ENCODE results near the gene DEFB123.
"Not testable (repeated sequence)": the region's sequence is repeated elsewhere in the genome, so short reads cannot be mapped to it uniquely, and the experiment has no call there.

The DEFB123 gene

GRCh38 chr20:31415653-31416052 is 24.8 kb upstream of the DEFB123 start:
- Histone ChIP-seq H3K27ac (replicated peaks) (no peak overlapping the region), H3K27me3 (ENCODE audit: insufficient read depth, poor library complexity, severe bottlenecking) (no peaks in the 10 kb centered on the region), H3K4me3 (replicated peaks; ENCODE audit: insufficient read depth, low read length) (no peak overlapping the region)
- TF ChIP-seq GABPA (IDR thresholded peaks at IDR 0.05; ENCODE audit: low read depth) = no peak
- TF ChIP-seq CTCF (IDR thresholded peaks at IDR 0.05; ENCODE audit: insufficient read depth, low read length) = no peak
- TF ChIP-seq POLR2AphosphoS5 (IDR thresholded peaks at IDR 0.05; ENCODE audit: low read depth) = no peak
- TF ChIP-seq SPI1 (IDR thresholded peaks at IDR 0.05; ENCODE audit: borderline replicate concordance, low read depth) = no peak
- no peak for DNase-seq (ENCODE audit: low read depth in 1 of 2, low spot score in 1 of 2)

DNA sequence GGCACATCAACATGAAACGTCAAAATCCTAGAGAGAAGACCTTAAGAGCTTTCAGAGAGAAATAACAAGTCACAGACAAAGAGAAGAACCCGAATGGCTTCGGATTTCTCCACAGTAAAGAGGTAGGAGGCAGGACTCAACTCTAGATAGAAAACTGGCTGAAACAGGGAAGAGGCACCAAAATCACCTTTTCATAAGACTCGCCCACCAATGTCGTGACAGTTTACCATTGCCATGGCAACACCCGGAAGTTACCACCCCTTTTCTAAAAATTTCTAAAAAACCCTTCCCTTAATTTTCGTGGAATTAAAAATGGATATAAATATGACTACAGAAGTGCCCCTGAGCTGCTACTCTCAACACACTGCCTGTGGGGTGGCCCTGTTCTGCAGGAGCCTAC is 22.1 kb upstream of the DEFB123 start:
- no peaks in the 10 kb centered on the region for H3K27me3 ChIP-seq (ENCODE audit: insufficient read depth, poor library complexity, severe bottlenecking)
- no peak for DNase-seq (ENCODE audit: low read depth in 1 of 2, low spot score in 1 of 2)
- no peak overlapping the region for H3K4me3 ChIP-seq (replicated peaks; ENCODE audit: insufficient read depth, low read length)
- TF ChIP-seq POLR2AphosphoS5 (IDR thresholded peaks at IDR 0.05; ENCODE audit: low read depth) (no peak), SPI1 (IDR thresholded peaks at IDR 0.05; ENCODE audit: borderline replicate concordance, low read depth) (no peak), GABPA (IDR thresholded peaks at IDR 0.05; ENCODE audit: low read depth) (no peak), CTCF (IDR thresholded peaks at IDR 0.05; ENCODE audit: insufficient read depth, low read length) (no peak)
- TF ChIP-seq, protein P1, sequence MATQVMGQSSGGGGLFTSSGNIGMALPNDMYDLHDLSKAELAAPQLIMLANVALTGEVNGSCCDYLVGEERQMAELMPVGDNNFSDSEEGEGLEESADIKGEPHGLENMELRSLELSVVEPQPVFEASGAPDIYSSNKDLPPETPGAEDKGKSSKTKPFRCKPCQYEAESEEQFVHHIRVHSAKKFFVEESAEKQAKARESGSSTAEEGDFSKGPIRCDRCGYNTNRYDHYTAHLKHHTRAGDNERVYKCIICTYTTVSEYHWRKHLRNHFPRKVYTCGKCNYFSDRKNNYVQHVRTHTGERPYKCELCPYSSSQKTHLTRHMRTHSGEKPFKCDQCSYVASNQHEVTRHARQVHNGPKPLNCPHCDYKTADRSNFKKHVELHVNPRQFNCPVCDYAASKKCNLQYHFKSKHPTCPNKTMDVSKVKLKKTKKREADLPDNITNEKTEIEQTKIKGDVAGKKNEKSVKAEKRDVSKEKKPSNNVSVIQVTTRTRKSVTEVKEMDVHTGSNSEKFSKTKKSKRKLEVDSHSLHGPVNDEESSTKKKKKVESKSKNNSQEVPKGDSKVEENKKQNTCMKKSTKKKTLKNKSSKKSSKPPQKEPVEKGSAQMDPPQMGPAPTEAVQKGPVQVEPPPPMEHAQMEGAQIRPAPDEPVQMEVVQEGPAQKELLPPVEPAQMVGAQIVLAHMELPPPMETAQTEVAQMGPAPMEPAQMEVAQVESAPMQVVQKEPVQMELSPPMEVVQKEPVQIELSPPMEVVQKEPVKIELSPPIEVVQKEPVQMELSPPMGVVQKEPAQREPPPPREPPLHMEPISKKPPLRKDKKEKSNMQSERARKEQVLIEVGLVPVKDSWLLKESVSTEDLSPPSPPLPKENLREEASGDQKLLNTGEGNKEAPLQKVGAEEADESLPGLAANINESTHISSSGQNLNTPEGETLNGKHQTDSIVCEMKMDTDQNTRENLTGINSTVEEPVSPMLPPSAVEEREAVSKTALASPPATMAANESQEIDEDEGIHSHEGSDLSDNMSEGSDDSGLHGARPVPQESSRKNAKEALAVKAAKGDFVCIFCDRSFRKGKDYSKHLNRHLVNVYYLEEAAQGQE (IDR thresholded peaks at IDR 0.05; ENCODE audit: insufficient replicate concordance, low read depth) = no peak
- no peak overlapping the region for H3K27ac ChIP-seq (replicated peaks)

DNA sequence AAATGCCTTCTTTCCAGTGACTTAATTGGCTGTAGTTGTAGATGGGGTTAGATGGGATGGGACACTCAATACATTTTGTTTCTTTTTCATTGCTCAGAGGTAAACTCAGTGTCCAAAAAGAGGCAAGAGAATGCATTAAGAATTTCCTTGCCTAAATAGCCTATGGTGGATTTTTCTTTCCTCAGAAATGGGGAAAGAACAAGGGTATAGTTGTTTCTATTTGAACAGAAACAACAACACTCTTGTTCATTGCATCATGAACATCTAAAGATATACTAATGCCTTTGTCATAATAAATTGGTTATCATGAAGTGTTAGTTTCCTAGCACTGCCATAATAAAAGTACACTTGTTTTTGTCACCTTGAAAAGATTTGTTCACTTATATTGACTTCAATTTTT is 14.6 kb upstream of the DEFB123 start:
- TF ChIP-seq, protein P1 (IDR thresholded peaks at IDR 0.05; ENCODE audit: insufficient replicate concordance, low read depth) = no peak
- TF ChIP-seq CTCF (IDR thresholded peaks at IDR 0.05; ENCODE audit: insufficient read depth, low read length) (no peak), POLR2AphosphoS5 (IDR thresholded peaks at IDR 0.05; ENCODE audit: low read depth) (no peak), SPI1 (IDR thresholded peaks at IDR 0.05; ENCODE audit: borderline replicate concordance, low read depth) (no peak), GABPA (IDR thresholded peaks at IDR 0.05; ENCODE audit: low read depth) (no peak)
- no peak overlapping the region for H3K27ac ChIP-seq (replicated peaks)
- peaks cover 2% of the 10 kb centered on the region for H3K27me3 ChIP-seq (ENCODE audit: insufficient read depth, poor library complexity, severe bottlenecking)
- no peak overlapping the region for H3K4me3 ChIP-seq (replicated peaks; ENCODE audit: insufficient read depth, low read length)
- no peak for DNase-seq (ENCODE audit: low read depth in 1 of 2, low spot score in 1 of 2)

GRCh38 chr20:31426891-31427551 is 13.4 kb upstream of the DEFB123 start:
- H3K27ac ChIP-seq (replicated peaks); H3K27me3 ChIP-seq (ENCODE audit: insufficient read depth, poor library complexity, severe bottlenecking); H3K4me3 ChIP-seq (replicated peaks; ENCODE audit: insufficient read depth, low read length); DNase-seq (ENCODE audit: low read depth in 1 of 2, low spot score in 1 of 2): not testable (repeated sequence)

GRCh38 chr20:31427576-31427975 is 12.9 kb upstream of the DEFB123 start:
- DNase-seq (ENCODE audit: low read depth in 1 of 2, low spot score in 1 of 2); H3K4me3 ChIP-seq (replicated peaks; ENCODE audit: insufficient read depth, low read length); H3K27me3 ChIP-seq (ENCODE audit: insufficient read depth, poor library complexity, severe bottlenecking); H3K27ac ChIP-seq (replicated peaks): not testable (repeated sequence)
